Measurements from ENCODE around the gene HCRT.
A peak's percentile ranks its signal among the peaks of the same experiment; 100 is the strongest.
"Not testable (repeated sequence)": the region's sequence is repeated elsewhere in the genome, so short reads cannot be mapped to it uniquely, and the experiment has no call there.

HCRT gene

GRCh38 chr17:42192189-42193126, 7.2 kb upstream of the HCRT start:
- Mint-ChIP-seq H3K4me3 (peak overlapping the region; percentile 99), H3K27me3 (no peaks in the 10 kb centered on the region), H3K9me3 (no peaks in the 10 kb centered on the region), H3K36me3 (ENCODE audit: insufficient read depth) (peaks cover 9% of the 10 kb centered on the region), H3K4me1 (peaks cover 28% of the 10 kb centered on the region), H3K27ac (ENCODE audit: low read depth) (no peak overlapping the region)
- ATAC-seq (replicated peaks; ENCODE audit: extremely low read depth, poor library complexity, severe bottlenecking) = no peak
- no peak for DNase-seq (ENCODE audit: low spot score in 2 of 2)

GRCh38 chr17:42191275-42191608, 6.0 kb upstream of the HCRT start:
- Mint-ChIP-seq H3K36me3 (ENCODE audit: insufficient read depth) (peaks cover 9% of the 10 kb centered on the region), H3K27ac (ENCODE audit: low read depth) (no peak overlapping the region), H3K9me3 (no peaks in the 10 kb centered on the region), H3K27me3 (no peaks in the 10 kb centered on the region), H3K4me3 (no peak overlapping the region), H3K4me1 (peaks cover 28% of the 10 kb centered on the region)
- ATAC-seq (replicated peaks; ENCODE audit: extremely low read depth, poor library complexity, severe bottlenecking) = no peak
- DNase-seq (ENCODE audit: low spot score in 2 of 2) = no peak

GRCh38 chr17:42190491-42191274, 5.4 kb upstream of the HCRT start:
- H3K27me3 Mint-ChIP-seq = no peaks in the 10 kb centered on the region
- H3K27ac Mint-ChIP-seq (ENCODE audit: low read depth) = no peak overlapping the region
- no peaks in the 10 kb centered on the region for H3K9me3 Mint-ChIP-seq
- DNase-seq (ENCODE audit: low spot score in 2 of 2) = no peak
- peaks cover 28% of the 10 kb centered on the region for H3K4me1 Mint-ChIP-seq
- no peak for ATAC-seq (replicated peaks; ENCODE audit: extremely low read depth, poor library complexity, severe bottlenecking)
- H3K4me3 Mint-ChIP-seq = no peak overlapping the region
- H3K36me3 Mint-ChIP-seq (ENCODE audit: insufficient read depth) = peaks cover 10% of the 10 kb centered on the region

- ATAC-seq (replicated peaks; ENCODE audit: extremely low read depth, poor library complexity, severe bottlenecking) = no peak
- Mint-ChIP-seq H3K4me3 (no peak overlapping the region), H3K36me3 (ENCODE audit: insufficient read depth) (peaks cover 12% of the 10 kb centered on the region), H3K27me3 (no peaks in the 10 kb centered on the region), H3K4me1 (peaks cover 33% of the 10 kb centered on the region), H3K9me3 (no peaks in the 10 kb centered on the region), H3K27ac (ENCODE audit: low read depth) (no peak overlapping the region)
- DNase-seq (ENCODE audit: low spot score in 2 of 2) = no peak
Measured at GRCh38 chr17:42189651-42189965, 4.4 kb upstream of the HCRT start.

GRCh38 chr17:42188749-42189650, 3.7 kb upstream of the HCRT start:
- no peaks in the 10 kb centered on the region for H3K9me3 Mint-ChIP-seq
- DNase-seq (ENCODE audit: low spot score in 2 of 2) (no peak), ATAC-seq (replicated peaks; ENCODE audit: extremely low read depth, poor library complexity, severe bottlenecking) (no peak)
- no peak overlapping the region for H3K27ac Mint-ChIP-seq (ENCODE audit: low read depth)
- peaks cover 7% of the 10 kb centered on the region for H3K36me3 Mint-ChIP-seq (ENCODE audit: insufficient read depth)
- H3K27me3 Mint-ChIP-seq = no peaks in the 10 kb centered on the region
- H3K4me3 Mint-ChIP-seq = no peak overlapping the region
- peaks cover 31% of the 10 kb centered on the region for H3K4me1 Mint-ChIP-seq

- Mint-ChIP-seq H3K27ac (ENCODE audit: low read depth) (no peak overlapping the region), H3K4me1 (peaks cover 30% of the 10 kb centered on the region), H3K27me3 (no peaks in the 10 kb centered on the region), H3K36me3 (ENCODE audit: insufficient read depth) (peaks cover 9% of the 10 kb centered on the region), H3K9me3 (no peaks in the 10 kb centered on the region), H3K4me3 (no peak overlapping the region)
- DNase-seq (ENCODE audit: low spot score in 2 of 2) (no peak), ATAC-seq (replicated peaks; ENCODE audit: extremely low read depth, poor library complexity, severe bottlenecking) (no peak)
Measured at GRCh38 chr17:42187833-42188232, 2.6 kb upstream of the HCRT start.

- H3K27me3 Mint-ChIP-seq; ATAC-seq (replicated peaks; ENCODE audit: extremely low read depth, poor library complexity, severe bottlenecking); H3K27ac Mint-ChIP-seq (ENCODE audit: low read depth); H3K9me3 Mint-ChIP-seq; H3K36me3 Mint-ChIP-seq (ENCODE audit: insufficient read depth); H3K4me3 Mint-ChIP-seq; DNase-seq (ENCODE audit: low spot score in 2 of 2): not testable (repeated sequence)
- peaks cover 27% of the 10 kb centered on the region for H3K4me1 Mint-ChIP-seq
Measured at GRCh38 chr17:42186191-42186590, 939 bp upstream of the HCRT start.

- Mint-ChIP-seq H3K4me1 (peaks cover 29% of the 10 kb centered on the region), H3K4me3 (peak overlapping the region; percentile 81), H3K36me3 (ENCODE audit: insufficient read depth) (peaks cover 8% of the 10 kb centered on the region), H3K27me3 (no peaks in the 10 kb centered on the region), H3K27ac (ENCODE audit: low read depth) (no peak overlapping the region), H3K9me3 (no peaks in the 10 kb centered on the region)
- no peak for ATAC-seq (replicated peaks; ENCODE audit: extremely low read depth, poor library complexity, severe bottlenecking)
- DNase-seq (ENCODE audit: low spot score in 2 of 2) = no peak
Measured at GRCh38 chr17:42185621-42185930, 324 bp upstream of the HCRT start.

- Mint-ChIP-seq H3K36me3 (ENCODE audit: insufficient read depth) (peaks cover 8% of the 10 kb centered on the region), H3K9me3 (no peaks in the 10 kb centered on the region), H3K4me1 (peaks cover 37% of the 10 kb centered on the region), H3K27me3 (no peaks in the 10 kb centered on the region), H3K27ac (ENCODE audit: low read depth) (peak overlapping the region; percentile 85), H3K4me3 (peak overlapping the region; percentile 81)
- peak; percentile 60 to 71 for DNase-seq (ENCODE audit: low spot score in 2 of 2)
- peak; percentile 59 for ATAC-seq (replicated peaks; ENCODE audit: extremely low read depth, poor library complexity, severe bottlenecking)
Measured at GRCh38 chr17:42183741-42184711, 1.2 kb downstream of the HCRT start.

GRCh38 chr17:42182927-42183734, 2.1 kb downstream of the HCRT start:
- DNase-seq (ENCODE audit: low spot score in 2 of 2) (no peak), ATAC-seq (replicated peaks; ENCODE audit: extremely low read depth, poor library complexity, severe bottlenecking) (no peak)
- H3K27me3 Mint-ChIP-seq = no peaks in the 10 kb centered on the region
- peaks cover 45% of the 10 kb centered on the region for H3K4me1 Mint-ChIP-seq
- peak overlapping the region; percentile 85 for H3K27ac Mint-ChIP-seq (ENCODE audit: low read depth)
- peak overlapping the region; percentile 81 for H3K4me3 Mint-ChIP-seq
- no peaks in the 10 kb centered on the region for H3K9me3 Mint-ChIP-seq
- H3K36me3 Mint-ChIP-seq (ENCODE audit: insufficient read depth) = peaks cover 8% of the 10 kb centered on the region

- Mint-ChIP-seq H3K4me1 (peaks cover 45% of the 10 kb centered on the region), H3K27me3 (no peaks in the 10 kb centered on the region), H3K36me3 (ENCODE audit: insufficient read depth) (peaks cover 8% of the 10 kb centered on the region), H3K27ac (ENCODE audit: low read depth) (no peak overlapping the region), H3K9me3 (no peaks in the 10 kb centered on the region), H3K4me3 (peak overlapping the region; percentile 70)
- no peak for ATAC-seq (replicated peaks; ENCODE audit: extremely low read depth, poor library complexity, severe bottlenecking)
- no peak for DNase-seq (ENCODE audit: low spot score in 2 of 2)
Measured at GRCh38 chr17:42181851-42182207, 3.4 kb downstream of the HCRT start.
